Forelimb muscle (tissue), 1 donor: Measurements from ENCODE around the gene CXorf65. TPM values are rescaled to one million over a fixed set of nuclear protein-coding genes. Genes with fewer than 3 reads are reported as not detected.

Experiments
- DNase-seq: peaks from one replicate; pipeline ENCODE4 v3.0.0-alpha.2; 2013; ENCODE audit warnings: low read depth
- polyA plus RNA-seq: library from polyadenylated mRNA; unstranded; fragments of 120-200 nt; gene quantifications from one replicate; pipeline ENCODE4 v1.2.1, GENCODE V29; 2013; ENCODE audit not compliant: insufficient read length

Gene CXorf65
- polyA plus RNA-seq, result 0.54 TPM

DNA sequence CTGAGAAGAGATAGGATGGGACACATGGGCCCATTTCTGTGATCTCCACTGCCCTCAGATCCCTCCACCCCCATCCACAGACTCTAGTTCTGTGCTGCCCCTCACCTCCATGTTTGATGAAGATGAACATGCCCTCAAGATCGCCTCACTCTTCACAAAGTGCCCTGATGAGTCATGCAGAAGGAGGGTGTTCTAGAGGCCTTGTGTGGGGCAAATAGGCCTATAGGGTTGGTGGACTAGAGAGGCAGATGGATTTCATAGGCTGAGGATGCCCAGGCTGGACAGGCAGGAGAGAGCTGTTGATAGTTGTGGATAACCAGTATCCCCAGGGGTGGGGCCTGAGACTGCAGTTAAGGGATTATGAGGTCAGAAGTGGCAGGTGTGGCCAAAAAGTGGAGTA lies at the start of gene CXorf65:
TSS of gene CXorf65 (minus strand) at position 314 of the 400 bp plus-strand sequence. CDS start at position 130, 184 bp downstream.
- no peak for DNase-seq

GRCh38 chrX:71154641-71155040 lies 48.1 kb upstream of the CXorf65 start:
- DNase-seq, result no peak

DNA sequence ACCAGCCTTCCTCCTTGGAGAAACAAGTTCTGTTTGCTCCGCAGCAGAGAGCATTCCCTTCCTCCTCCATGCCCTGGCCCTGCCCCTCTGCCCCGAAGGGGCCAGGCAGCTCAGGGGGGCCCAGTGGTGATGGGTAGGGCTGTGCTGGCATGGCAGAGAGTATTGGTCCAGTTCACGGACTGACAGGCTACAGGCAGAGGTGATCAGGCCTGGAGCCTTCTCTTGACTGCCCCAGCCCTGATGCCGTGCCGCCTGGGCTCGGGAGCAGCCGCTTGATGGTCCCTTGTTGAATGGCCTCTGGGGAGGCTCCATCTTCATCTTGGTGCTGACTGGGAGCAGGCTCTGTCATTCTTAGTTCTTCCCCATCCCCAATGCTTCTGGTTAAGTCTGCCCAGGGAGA lies 47.7 kb upstream of the CXorf65 start:
- no peak for DNase-seq

GRCh38 chrX:71151366-71151765 lies 44.8 kb upstream of the CXorf65 start:
- no peak for DNase-seq

DNA sequence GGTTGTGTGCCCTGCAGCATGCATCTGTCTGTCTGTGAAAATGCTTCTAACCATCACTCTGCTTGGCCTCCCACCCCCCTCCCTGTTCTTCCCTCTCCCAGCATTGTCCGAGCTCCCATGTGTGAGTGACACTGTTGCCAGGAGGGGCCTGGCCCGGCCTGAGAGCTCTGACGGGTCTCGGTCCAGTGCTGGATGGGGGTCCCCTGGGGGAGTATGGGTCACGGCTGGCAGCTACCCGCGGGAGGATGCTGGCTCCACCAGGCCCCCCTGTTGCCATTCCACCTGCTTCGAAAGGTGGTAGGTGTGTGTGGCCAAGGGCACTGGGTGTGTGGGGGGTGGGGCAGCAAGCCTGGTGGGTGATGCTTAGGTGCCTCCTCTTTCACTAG lies 41.7 kb upstream of the CXorf65 start:
- DNase-seq, result no peak

- no peak for DNase-seq
These were observed 41.1 kb upstream of the CXorf65 start for GRCh38 chrX:71147496-71148277.

- no peak for DNase-seq
These were observed 38.1 kb upstream of the CXorf65 start, which contains the start of gene NLGN3 for GRCh38 chrX:71144651-71145050. Gene NLGN3 (plus strand): TSS chrX:71144841. CDS start chrX:71147750, 2,909 bp downstream.

DNA sequence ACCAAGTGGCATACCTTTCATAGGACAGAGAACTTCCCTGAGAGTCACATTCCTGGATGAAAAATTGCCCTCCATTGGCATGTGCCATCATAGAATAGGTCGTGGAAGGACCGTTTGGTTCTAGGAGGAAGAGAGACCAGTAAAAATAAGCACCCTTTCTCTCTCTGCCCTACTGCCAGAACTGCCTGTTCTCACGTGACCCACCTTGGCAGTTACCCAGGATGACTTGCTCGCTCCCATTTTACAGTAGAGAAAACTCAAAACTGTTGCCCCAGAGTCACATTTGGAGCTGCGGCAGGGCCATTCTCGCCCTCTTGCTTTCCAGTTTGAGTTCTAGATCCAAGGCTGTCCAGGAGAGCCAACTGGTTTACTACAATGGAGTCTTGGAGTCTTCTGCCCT lies 37.0 kb upstream of the CXorf65 start:
- DNase-seq, result no peak

GRCh38 chrX:71140440-71140839 lies 33.9 kb upstream of the CXorf65 start:
- no peak for DNase-seq

DNA sequence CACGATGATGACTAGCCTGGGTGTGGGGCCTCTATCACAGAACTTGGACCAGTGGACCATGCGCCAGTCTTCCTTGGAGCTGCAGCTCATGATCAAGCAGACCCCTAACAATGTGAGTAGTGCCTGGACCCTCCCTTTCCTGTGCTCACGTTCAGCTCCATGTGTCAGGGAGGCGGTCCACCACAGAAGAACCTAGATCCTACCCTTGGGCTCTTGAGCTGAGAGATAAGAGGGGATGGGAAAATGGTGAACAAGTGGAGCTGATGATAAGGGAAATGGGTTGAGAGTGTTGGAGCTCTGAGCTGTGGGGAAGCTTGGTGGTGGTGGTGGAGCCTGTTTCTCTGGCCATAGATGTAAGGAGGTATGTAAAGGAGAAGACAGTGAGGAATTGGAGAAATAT lies 25.0 kb upstream of the CXorf65 start:
- no peak for DNase-seq

GRCh38 chrX:71128915-71129765 lies 22.6 kb upstream of the CXorf65 start:
- no peak for DNase-seq

DNA sequence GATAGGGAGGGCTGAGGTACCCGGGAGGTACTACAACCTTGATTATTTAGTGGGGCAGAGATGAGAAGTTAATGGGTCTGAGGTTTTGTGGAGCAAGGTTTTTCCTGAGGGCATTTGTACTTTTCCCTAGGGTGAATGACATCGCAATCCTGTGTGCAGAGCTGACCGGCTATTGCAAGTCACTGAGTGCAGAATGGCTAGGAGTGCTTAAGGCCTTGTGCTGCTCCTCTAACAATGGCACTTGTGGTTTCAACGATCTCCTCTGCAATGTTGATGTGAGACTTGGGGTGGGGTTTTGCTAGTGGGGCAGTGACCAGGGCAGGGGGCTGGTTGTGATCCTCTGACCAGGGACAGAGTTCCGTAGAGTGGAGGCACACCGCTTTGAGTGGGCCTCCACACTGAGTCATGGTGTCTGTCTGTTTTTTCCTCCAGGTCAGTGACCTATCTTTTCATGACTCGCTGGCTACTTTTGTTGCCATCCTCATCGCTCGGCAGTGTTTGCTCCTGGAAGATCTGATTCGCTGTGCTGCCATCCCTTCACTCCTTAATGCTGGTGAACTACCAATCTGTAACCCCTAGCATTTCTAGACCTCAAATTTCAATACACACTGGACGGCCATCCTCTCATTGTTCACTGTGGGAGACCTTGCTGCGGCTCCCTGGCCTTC lies 21.8 kb upstream of the CXorf65 start:
- no peak for DNase-seq

GRCh38 chrX:71118985-71119535 lies 12.5 kb upstream of the CXorf65 start:
- DNase-seq, result no peak

GRCh38 chrX:71118032-71118984 lies 11.8 kb upstream of the CXorf65 start, which contains the start of gene MED12:
Gene MED12 (plus strand): TSS chrX:71118596. CDS start chrX:71118755, 159 bp downstream.
- peak; percentile 64 for DNase-seq

DNA sequence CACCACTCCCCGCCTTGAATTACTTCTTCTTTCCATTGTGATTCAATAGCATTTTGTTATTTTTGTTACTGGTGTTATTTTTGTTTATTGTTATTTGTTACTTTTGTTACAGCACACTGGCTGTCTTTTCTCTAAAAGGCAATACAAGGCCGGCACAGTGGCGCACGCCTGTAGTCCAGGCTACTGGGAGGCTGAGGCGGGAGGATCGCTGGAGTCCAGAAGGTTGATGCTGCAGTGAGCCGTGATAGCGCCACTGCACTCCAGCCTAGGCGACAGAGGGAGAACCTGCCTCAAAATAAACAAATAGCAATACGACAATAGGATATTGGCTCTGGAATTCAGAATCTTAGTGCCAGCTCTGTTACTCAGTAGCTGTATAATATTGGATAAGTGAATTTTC lies 10.8 kb upstream of the CXorf65 start:
- no peak for DNase-seq

DNA sequence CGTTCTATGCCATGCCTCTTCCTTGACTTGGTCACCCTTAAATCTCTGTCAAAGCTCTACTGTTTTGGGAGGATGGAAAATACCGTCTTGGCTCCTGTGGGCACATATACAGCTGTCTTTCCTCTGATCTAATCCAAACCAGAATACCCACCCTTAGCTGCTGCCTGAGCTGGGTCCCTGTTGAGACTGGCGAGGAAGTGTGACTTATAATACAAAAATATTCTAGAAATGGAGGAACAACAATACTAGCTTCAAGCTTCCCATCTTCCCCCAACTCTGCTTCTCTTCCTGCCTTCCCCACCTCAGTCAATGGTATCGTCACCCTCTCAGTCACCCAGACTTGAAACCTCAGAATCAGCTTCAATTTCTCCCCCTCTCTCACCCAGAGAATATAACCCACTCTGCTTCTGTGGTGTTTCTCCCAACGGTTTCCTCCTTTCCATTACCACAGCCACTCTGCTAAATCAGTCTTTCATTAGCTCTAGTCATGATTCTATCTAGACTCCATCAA lies 5.4 kb upstream of the CXorf65 start:
- DNase-seq, result no peak

DNA sequence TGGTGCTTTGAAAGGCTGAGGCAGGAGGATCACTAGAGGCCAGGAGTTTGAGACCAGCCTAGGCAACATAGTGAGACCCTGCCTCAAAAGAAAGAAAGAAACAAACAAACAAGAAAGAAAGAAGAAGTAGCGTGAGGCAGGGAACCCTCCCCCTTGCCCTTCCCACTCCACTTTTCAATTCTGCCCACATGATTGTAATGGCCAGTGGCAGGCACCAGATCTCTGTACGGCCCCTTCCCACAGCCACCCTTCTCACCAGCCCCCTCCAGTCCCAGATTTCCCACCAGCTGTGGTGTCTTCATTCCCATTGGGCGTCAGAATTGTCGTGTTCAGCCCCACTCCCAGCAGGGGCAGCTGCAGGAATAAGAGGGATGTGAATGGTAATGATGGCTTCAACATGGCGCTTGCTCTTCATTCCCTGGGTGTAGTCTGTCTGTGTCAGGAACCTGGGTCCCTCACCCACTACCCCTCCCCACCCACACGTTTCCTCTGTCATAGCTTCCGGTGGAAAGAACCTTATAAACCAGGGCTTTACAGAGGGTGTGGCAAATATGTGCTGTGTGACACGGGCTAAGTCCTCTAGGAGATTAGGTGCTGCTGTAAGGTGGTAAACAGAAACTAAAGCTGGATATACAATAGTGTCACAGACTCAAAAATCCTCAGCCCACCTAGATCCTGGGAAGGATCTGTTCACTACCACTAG lies 4.8 kb upstream of the CXorf65 start, which contains the start of gene IL2RG:
TSS of gene IL2RG (minus strand) at position 437 of the 703 bp plus-strand sequence. CDS start at position 399, 38 bp downstream.
- DNase-seq, result no peak

DNA sequence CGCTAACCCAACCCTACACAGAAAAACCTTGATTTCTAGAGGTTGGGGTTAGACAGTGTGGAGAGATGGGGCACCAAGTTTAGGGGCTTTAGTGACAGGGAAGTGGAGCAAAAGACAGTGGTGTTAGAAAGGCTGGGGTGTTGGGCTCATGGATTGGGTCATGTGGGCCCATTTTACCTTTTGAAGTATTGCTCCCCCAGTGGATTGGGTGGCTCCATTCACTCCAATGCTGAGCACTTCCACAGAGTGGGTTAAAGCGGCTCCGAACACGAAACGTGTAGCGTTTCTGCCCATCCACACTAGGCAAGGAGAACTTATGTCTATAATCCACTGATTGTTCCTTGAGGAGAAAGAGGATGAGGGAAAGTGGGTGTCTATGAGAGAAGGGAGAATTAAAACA lies 2.5 kb upstream of the CXorf65 start:
- DNase-seq, result no peak

DNA sequence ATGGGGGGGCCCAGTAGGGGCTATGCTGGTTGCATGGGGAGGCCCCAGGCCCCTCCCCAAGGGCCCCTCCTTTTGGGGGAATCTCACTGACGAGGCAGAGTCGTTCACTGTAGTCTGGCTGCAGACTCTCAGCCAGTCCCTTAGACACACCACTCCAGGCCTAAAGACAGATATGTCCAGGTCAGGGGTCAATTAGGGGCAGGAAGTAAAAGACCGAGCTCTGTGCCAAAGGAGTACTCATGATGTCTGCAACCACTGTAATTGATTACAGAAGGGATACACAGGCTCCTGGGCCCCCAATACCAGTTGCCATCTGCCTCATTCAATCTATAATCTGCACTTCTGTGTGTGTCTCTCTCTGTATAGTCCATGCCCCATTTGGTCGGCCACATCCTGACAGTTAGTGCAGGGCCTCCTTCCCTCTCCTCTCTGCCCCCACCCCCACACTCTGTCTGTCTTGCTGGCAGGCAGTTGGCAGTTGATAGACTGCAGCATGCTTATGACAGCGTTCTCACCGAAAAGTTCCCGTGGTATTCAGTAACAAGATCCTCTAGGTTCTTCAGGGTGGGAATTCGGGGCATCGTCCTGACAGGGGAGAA lies 1.3 kb upstream of the CXorf65 start:
- no peak for DNase-seq
